ENCODE measurements around the gene WFDC9. TPM values are rescaled to one million over a fixed set of nuclear protein-coding genes. Genes with fewer than 3 reads are reported as not detected.

WFDC9 gene
- polyA plus RNA-seq, 3 donors: not detected

DNA sequence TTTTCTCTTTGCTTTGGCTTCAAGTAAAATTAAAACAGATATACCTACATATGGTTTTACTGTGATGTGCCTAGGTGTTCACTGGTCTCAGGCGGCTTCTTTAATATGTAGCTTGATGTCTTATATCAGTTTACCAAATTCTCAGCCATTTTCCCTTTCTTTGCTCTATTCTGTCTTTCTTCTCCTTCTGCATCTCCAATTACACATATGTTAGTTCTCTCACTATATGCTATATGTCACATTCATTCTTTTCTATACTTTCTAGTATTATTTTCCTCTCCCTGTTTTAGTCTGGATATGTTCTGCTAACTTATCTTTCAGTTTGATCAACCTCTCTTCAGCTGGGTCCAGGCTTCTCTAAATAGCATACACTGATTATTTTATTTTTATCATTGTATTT lies 37.6 kb downstream of the WFDC9 start:
- WGBS (ENCODE audit: insufficient coverage): no CpG with 5 or more reads among the region's 1 CpG
- no peaks in the 10 kb centered on the region for H3K9me3 ChIP-seq (replicated peaks in 1 of 2; ENCODE audit: control insufficient read depth in 1 of 2, insufficient read depth in 1 of 2, low read length in 2 of 2)
- H2AFZ ChIP-seq (ENCODE audit: insufficient read depth, low read depth, low read length, poor library complexity, severe bottlenecking): no peak overlapping the region
- no peaks in the 10 kb centered on the region for H3K36me3 Mint-ChIP-seq
- H3K27ac ChIP-seq (ENCODE audit: low read depth in 1 of 2, low read length in 2 of 2): no peak overlapping the region
- H3K27ac Mint-ChIP-seq: no peak overlapping the region
- H3K4me1 Mint-ChIP-seq: peaks cover 10% of the 10 kb centered on the region
- H3K4me2 ChIP-seq (replicated peaks; ENCODE audit: extremely low read depth, low read length, poor library complexity, severe bottlenecking): no peak overlapping the region
- DNase-seq: no peak
- H3K9ac ChIP-seq (ENCODE audit: insufficient read depth, low read length, poor library complexity, severe bottlenecking): no peak overlapping the region
- no peaks in the 10 kb centered on the region for H3K36me3 ChIP-seq (replicated peaks in 1 of 2; ENCODE audit: control insufficient read depth in 1 of 2, insufficient read depth in 2 of 2, low read length in 2 of 2)
- H3K4me1 ChIP-seq (ENCODE audit: control insufficient read depth in 1 of 2, insufficient read depth in 2 of 2, low read length in 2 of 2): peaks cover 0 to 11% of the 10 kb centered on the region in 2 donors
- peaks cover 8 to 14% (median 9%) of the 10 kb centered on the region in 3 donors for H3K27me3 Mint-ChIP-seq (ENCODE audit: low read depth in 3 of 3)
- TF ChIP-seq, protein P1, sequence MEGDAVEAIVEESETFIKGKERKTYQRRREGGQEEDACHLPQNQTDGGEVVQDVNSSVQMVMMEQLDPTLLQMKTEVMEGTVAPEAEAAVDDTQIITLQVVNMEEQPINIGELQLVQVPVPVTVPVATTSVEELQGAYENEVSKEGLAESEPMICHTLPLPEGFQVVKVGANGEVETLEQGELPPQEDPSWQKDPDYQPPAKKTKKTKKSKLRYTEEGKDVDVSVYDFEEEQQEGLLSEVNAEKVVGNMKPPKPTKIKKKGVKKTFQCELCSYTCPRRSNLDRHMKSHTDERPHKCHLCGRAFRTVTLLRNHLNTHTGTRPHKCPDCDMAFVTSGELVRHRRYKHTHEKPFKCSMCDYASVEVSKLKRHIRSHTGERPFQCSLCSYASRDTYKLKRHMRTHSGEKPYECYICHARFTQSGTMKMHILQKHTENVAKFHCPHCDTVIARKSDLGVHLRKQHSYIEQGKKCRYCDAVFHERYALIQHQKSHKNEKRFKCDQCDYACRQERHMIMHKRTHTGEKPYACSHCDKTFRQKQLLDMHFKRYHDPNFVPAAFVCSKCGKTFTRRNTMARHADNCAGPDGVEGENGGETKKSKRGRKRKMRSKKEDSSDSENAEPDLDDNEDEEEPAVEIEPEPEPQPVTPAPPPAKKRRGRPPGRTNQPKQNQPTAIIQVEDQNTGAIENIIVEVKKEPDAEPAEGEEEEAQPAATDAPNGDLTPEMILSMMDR (IDR thresholded peaks at IDR 0.05): no peak
- peaks cover 0 to 11% of the 10 kb centered on the region in 2 donors for H3K27me3 ChIP-seq (ENCODE audit: control insufficient read depth in 2 of 2, insufficient read depth in 2 of 2, low read length in 2 of 2)
- intact Hi-C loops (cut with micrococcal nuclease): no loop called here
- H3K9me3 Mint-ChIP-seq: peaks cover 0 to 5% (median 2%) of the 10 kb centered on the region in 7 donors
- H3K4me3 ChIP-seq (replicated peaks in 1 of 3; ENCODE audit: low read depth in 2 of 3, low read length in 3 of 3): no peak overlapping the region
- H3K79me2 ChIP-seq (ENCODE audit: insufficient read depth, low read length): no peaks in the 10 kb centered on the region
- no peak overlapping the region for H3K4me3 Mint-ChIP-seq
- H4K20me1 ChIP-seq (ENCODE audit: insufficient read depth, low read length): no peaks in the 10 kb centered on the region

DNA sequence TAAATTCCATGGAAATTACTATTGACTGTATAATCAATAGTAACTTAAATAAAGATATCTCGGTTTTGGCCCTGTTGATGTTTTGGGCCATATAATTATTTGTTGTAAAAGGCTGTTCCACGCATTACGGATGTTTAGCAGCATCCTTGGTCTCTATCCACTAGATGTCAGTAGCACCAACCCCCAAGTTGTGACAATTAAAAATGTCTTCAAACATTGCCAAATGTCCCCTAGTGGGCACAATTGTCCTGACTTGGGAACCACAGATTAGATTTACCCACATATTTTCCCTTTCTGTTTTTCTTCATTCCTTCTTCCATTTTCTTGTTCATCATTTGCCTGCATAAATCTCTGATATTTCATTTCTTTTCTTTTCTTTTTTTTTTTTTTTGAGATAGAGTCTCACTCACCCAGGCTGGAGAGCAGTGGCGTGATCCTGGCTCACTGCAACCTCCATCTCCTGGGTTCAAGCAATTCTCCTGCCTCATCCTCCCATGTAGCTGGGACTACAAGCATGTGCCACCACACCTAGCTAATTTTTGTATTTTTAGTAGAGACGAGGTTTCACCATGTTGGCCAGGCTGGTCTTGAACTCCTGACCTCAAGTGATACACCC lies 38.4 kb downstream of the WFDC9 start:
- no peaks in the 10 kb centered on the region for H3K9me3 ChIP-seq (replicated peaks in 1 of 2; ENCODE audit: control insufficient read depth in 1 of 2, insufficient read depth in 1 of 2, low read length in 2 of 2)
- peaks cover 2 to 9% of the 10 kb centered on the region in 2 donors for H3K27me3 ChIP-seq (ENCODE audit: control insufficient read depth in 2 of 2, insufficient read depth in 2 of 2, low read length in 2 of 2)
- no peak overlapping the region for H3K4me3 Mint-ChIP-seq
- H3K27me3 Mint-ChIP-seq (ENCODE audit: low read depth in 3 of 3): peaks cover 9 to 13% (median 10%) of the 10 kb centered on the region in 3 donors
- peak; percentile 7 to 21 (median 12) for DNase-seq
- H3K4me2 ChIP-seq (replicated peaks; ENCODE audit: extremely low read depth, low read length, poor library complexity, severe bottlenecking): no peak overlapping the region
- H3K27ac Mint-ChIP-seq: no peak overlapping the region
- TF ChIP-seq, protein P1 (IDR thresholded peaks at IDR 0.05): peak; percentile 61
- no peaks in the 10 kb centered on the region for H3K36me3 ChIP-seq (replicated peaks in 1 of 2; ENCODE audit: control insufficient read depth in 1 of 2, insufficient read depth in 2 of 2, low read length in 2 of 2)
- no peaks in the 10 kb centered on the region for H3K79me2 ChIP-seq (ENCODE audit: insufficient read depth, low read length)
- H3K9ac ChIP-seq (ENCODE audit: insufficient read depth, low read length, poor library complexity, severe bottlenecking): no peak overlapping the region
- H2AFZ ChIP-seq (ENCODE audit: insufficient read depth, low read depth, low read length, poor library complexity, severe bottlenecking): no peak overlapping the region
- H3K9me3 Mint-ChIP-seq: peaks cover 0 to 5% (median 2%) of the 10 kb centered on the region in 7 donors
- WGBS (ENCODE audit: insufficient coverage): no CpG with 5 or more reads among the region's 5 CpGs
- no peaks in the 10 kb centered on the region for H4K20me1 ChIP-seq (ENCODE audit: insufficient read depth, low read length)
- no peak overlapping the region for H3K27ac ChIP-seq (ENCODE audit: low read depth in 1 of 2, low read length in 2 of 2)
- H3K4me1 Mint-ChIP-seq: peaks cover 10% of the 10 kb centered on the region
- H3K36me3 Mint-ChIP-seq: no peaks in the 10 kb centered on the region
- H3K4me1 ChIP-seq (ENCODE audit: control insufficient read depth in 1 of 2, insufficient read depth in 2 of 2, low read length in 2 of 2): peaks cover 0 to 11% of the 10 kb centered on the region in 2 donors
- no peak overlapping the region for H3K4me3 ChIP-seq (replicated peaks in 1 of 3; ENCODE audit: low read depth in 2 of 3, low read length in 3 of 3)
- intact Hi-C loops (cut with micrococcal nuclease): no loop called here
